Measurements from ENCODE around the gene PIAS4.

The PIAS4 gene

GRCh38 chr19:4043401-4043800 is 35.9 kb downstream of the PIAS4 start:
- DNase-seq: no peak

- no peak for DNase-seq
These were observed 36.6 kb downstream of the PIAS4 start for GRCh38 chr19:4043966-4044715.

GRCh38 chr19:4044990-4045465 is 37.5 kb downstream of the PIAS4 start:
- no peak for DNase-seq

GRCh38 chr19:4045597-4046361 is 38.2 kb downstream of the PIAS4 start:
- no peak for DNase-seq

- DNase-seq: no peak
These were observed 38.8 kb downstream of the PIAS4 start for GRCh38 chr19:4046362-4046691.

GRCh38 chr19:4046946-4047683 is 39.6 kb downstream of the PIAS4 start:
- no peak for DNase-seq

GRCh38 chr19:4049432-4049831 is 41.9 kb downstream of the PIAS4 start:
- DNase-seq: no peak

- no peak for DNase-seq
These were observed 43.9 kb downstream of the PIAS4 start for GRCh38 chr19:4051175-4052101.

GRCh38 chr19:4052114-4052992 is 44.8 kb downstream of the PIAS4 start:
- no peak for DNase-seq

GRCh38 chr19:4052993-4053422 is 45.5 kb downstream of the PIAS4 start:
- no peak for DNase-seq

- DNase-seq: no peak
These were observed 46.1 kb downstream of the PIAS4 start for GRCh38 chr19:4053423-4054324.

GRCh38 chr19:4054441-4055208 is 47.1 kb downstream of the PIAS4 start:
- no peak for DNase-seq

- no peak for DNase-seq
These were observed 47.6 kb downstream of the PIAS4 start for GRCh38 chr19:4055209-4055552.

GRCh38 chr19:4057931-4058692 is 50.6 kb downstream of the PIAS4 start:
- peak; percentile 43 to 56 for DNase-seq

- no peak for DNase-seq
These were observed 51.3 kb downstream of the PIAS4 start for GRCh38 chr19:4058693-4059452.

GRCh38 chr19:4059453-4059871 is 51.9 kb downstream of the PIAS4 start:
- DNase-seq: no peak

- DNase-seq: peak in 1 of 2 experiments; percentile 35
These were observed 52.5 kb downstream of the PIAS4 start for GRCh38 chr19:4059891-4060620.

Measured in activated CD4-positive, alpha-beta T cell treated with anti-CD3 and anti-CD28 coated beads, Interleukin-2, amount 50 U/mL, for 4 hours (primary cell).